NCI-H1092 (cell line): ENCODE data around the gene PSORS1C2.
"Not testable (repeated sequence)": the region's sequence is repeated elsewhere in the genome, so short reads cannot be mapped to it uniquely, and the experiment has no call there.

ENCODE experiments used
- DNase-seq: peaks from one replicate; lab custom pipeline; 2025; lab: John Stamatoyannopoulos, UW

Gene PSORS1C2

GRCh38 chr6:31165986-31166385 lies 27.1 kb upstream of the PSORS1C2 start:
- no peak for DNase-seq

- not testable (repeated sequence) for DNase-seq
Observed at GRCh38 chr6:31165064-31165832, 26.4 kb upstream of the PSORS1C2 start.

GRCh38 chr6:31164475-31165063 lies 25.7 kb upstream of the PSORS1C2 start:
- not testable (repeated sequence) for DNase-seq

- no peak for DNase-seq
Observed at GRCh38 chr6:31163922-31164321, 25.1 kb upstream of the PSORS1C2 start.

- DNase-seq = no peak
Observed at GRCh38 chr6:31162463-31163165, 23.7 kb upstream of the PSORS1C2 start.

DNA sequence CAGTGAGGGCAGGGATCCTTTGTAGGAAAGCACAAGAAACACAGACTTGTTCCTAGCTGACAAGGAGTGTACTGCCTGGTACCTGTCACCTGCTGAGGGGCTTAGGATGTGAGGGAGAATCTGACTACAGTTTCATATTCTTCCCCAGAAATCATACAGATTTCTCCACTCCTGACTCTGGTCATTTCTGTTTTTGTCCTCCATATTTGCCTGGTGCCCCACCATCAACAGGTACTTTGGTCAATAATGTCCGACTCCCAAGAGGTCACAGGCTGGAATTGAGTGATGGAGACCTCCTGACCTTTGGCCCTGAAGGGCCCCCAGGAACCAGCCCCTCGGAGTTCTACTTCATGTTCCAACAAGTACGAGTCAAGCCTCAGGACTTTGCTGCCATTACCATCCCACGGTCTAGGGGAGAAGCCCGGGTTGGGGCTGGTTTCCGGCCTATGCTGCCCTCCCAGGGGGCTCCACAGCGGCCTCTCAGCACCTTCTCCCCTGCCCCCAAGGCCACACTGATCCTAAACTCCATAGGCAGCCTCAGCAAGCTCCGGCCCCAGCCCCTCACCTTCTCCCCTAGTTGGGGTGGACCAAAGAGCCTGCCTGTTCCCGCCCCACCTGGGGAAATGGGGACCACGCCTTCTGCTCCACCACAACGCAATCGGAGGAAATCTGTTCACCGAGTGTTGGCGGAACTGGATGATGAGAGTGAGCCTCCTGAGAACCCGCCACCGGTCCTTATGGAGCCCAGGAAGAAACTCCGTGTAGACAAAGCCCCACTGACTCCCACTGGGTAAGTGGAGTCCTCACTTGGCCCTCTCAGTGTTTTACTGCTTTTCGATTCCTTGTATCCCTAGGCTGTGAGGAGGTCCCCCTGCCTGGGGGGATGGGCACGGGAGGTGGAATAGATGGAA lies 22.6 kb upstream of the PSORS1C2 start:
- no peak for DNase-seq

GRCh38 chr6:31158863-31159855 lies 20.3 kb upstream of the PSORS1C2 start:
- DNase-seq = no peak

DNA sequence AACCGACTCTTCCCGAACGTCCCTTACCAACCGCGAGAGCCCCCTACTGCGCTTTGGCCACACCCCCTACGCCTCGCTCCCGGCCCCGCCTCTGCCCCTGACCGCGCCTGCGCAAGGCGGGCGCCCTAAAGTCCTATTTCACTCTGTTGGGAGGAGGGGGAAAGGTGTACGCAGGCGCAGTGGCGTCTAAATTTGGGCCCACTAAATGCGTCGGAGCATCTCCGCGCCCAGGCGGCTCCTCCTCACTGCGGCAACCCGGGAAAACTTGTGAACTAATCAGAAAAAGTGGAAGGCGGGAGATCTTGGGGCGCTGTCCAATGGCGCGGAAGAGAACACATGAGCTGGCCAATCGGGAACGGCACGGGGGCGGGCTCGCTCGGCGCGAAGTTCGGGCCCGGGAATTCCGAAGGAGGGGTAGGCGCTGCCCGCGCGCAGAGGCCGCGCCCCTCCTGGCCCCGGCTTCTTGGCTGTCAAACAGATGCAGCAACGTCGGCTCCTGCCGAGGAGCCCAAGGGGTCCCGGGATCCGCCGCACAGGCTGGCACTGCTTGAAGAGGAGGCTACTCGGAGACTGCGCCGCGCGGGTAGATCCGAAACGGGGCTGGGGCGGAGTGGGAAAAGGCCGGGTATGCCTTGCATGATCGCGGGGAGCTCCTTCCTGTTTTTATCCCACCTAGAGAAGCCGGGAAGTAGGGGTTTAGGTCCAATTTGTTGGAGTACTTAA lies 19.4 kb upstream of the PSORS1C2 start, which contains the start of gene TCF19:
TSS of gene TCF19 (plus strand) at position 450 of the 723 bp plus-strand sequence. CDS start 881 bp downstream, outside the sequence.
- DNase-seq = peak; percentile 95

GRCh38 chr6:31157513-31158139 lies 18.8 kb upstream of the PSORS1C2 start, which contains the start of gene CCHCR1:
TSS of gene CCHCR1 (minus strand) at chr6:31157802. CDS start at chr6:31157600, 202 bp downstream.
- no peak for DNase-seq

- DNase-seq = no peak
Observed at GRCh38 chr6:31156641-31157040, 17.8 kb upstream of the PSORS1C2 start.

DNA sequence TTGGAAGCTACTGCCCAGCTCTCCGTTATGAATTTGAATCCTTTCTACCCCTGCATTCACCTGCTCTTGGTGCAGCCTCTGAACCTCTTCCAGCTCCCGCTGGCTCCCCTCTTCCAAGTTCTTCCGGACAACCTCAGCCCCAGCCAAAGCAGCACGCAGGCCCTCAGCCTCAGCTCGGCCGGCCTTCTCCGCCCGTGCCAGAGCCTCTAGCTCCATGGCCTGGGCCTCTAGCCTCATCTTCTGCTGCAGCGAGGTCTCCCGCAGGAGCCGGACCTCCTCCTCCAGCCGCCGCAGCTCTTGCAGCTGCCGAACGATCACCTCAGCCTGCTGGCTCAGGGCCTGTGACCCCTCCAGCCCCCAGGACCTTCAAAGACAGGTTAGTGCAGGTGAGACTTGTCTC lies 15.6 kb upstream of the PSORS1C2 start:
- no peak for DNase-seq

DNA sequence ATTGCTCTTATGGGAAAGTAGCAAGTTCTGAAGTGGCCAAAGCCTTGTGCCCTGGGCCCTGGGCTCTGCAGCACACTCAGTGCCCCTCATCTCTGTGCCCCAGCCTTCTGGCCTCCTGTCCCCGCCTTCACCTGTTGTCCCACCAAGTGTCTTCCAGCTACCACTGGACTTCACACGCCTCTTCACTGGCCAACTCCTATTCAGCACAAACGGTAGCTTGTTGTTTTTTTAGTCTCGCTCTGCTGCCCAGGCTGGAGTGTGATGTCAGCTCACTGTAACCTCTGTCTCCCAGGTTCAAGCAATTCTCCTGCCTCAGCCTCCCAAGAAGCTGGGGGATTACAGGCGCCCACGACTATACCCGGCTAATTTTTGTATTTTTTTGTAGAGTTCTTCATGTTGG lies 13.9 kb upstream of the PSORS1C2 start:
- no peak for DNase-seq

GRCh38 chr6:31149827-31150447 lies 11.1 kb upstream of the PSORS1C2 start:
- no peak for DNase-seq

DNA sequence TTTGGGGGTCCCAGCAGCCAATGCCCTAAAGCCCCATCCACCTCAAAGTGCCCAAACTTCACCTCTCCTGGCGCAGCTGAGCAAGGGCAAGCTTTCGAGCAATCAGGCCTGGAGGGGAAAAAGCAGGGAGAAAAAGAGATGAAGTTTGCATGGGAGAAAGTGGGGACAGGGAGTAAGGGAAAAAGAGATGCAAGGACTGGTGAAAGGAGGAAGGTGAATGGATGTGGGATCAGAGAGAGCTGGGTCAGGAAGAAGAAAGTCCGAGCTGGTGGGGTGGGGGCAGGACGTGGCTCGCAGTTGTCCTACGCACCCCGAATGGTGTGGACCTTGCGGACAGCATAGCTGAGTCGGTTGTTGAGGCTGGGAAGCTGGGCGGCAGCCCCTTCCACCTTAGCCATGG lies 6.5 kb upstream of the PSORS1C2 start:
- no peak for DNase-seq

DNA sequence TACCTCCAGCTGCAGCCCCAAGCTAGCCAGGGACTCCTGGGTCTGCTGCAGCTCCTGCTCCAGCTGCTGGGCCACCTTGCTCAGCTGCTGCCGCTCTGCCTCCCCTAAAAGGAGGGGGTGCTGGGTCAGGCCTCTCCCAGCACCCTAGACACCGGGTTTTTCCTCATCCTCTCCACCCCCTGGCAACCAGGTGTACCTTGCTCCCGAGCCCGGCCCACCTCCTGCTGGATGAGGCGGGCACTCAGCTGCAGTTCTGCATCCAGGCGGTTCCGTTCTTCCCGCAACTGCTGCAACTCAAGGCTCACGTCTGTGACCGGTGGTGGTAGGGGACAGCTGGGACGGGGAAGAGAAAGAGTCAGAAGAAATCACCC lies 6.1 kb upstream of the PSORS1C2 start:
- no peak for DNase-seq

DNA sequence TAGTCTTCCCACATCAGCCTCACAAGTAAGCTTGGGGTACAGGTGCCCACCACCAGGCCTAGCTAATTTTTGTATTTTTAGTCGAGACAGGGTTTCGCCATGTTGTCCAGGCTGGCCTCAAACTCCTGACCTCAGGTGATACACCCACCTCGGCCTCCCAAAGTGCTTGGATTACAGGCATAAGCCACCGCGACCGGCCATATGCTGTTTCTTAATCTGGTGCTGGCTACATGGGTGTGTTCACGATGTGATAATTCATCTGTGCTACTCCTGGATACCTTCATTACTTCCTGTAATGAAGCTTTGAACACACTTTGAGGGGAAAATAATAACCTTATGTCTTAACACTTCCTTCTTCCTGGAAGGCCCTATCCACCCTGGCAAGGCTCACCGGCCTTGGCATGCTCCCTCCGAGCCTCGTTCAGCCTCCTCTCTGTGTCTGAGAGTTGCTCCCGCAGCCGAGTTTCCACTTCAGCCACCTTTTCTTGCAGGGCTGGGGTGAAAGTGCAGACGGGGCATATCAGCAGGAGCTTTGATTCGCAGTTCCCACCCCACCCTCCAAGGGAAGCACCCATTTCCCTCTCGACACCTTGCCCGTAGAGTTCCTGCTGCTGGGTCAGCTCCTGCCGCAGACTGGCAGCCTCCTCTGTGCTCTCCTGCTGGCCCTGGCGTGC lies 5.6 kb upstream of the PSORS1C2 start:
- no peak for DNase-seq

- DNase-seq = no peak
Observed at GRCh38 chr6:31143148-31143547, 4.3 kb upstream of the PSORS1C2 start.

GRCh38 chr6:31142361-31142761 lies 3.5 kb upstream of the PSORS1C2 start:
- no peak for DNase-seq
